GM18502 (cell line): Measurements from ENCODE around the gene MTF2.
A peak's percentile ranks its signal among the peaks of the same experiment; 100 is the strongest.

Source experiments
- ATAC-seq: cut with Tn5 transposase; IDR thresholded peaks from one replicate; pipeline ENCODE4 v1.9.1; 2021; ENCODE audit warnings: mild to moderate bottlenecking; ENCODE audit not compliant: unreplicated experiment, poor library complexity

The MTF2 gene

DNA sequence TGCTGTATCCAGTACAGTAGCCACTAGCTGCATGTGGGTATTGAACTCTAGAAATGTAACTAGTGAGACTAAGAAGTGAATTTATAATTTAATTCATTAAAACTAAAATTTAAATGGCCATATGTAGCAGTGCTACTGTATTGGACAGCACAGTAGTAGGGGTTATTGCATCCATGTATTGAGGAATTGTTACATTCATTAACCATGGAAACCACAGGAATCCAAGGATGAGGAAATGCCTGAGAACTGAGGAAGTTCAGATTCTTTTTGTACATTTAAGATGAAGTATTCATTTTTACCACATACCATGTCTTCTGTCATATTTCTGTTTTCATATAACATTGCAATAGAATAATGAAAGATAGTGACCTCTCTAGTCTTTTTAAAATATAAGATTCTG, 2.6 kb downstream of the MTF2 start:
- no peak for ATAC-seq

DNA sequence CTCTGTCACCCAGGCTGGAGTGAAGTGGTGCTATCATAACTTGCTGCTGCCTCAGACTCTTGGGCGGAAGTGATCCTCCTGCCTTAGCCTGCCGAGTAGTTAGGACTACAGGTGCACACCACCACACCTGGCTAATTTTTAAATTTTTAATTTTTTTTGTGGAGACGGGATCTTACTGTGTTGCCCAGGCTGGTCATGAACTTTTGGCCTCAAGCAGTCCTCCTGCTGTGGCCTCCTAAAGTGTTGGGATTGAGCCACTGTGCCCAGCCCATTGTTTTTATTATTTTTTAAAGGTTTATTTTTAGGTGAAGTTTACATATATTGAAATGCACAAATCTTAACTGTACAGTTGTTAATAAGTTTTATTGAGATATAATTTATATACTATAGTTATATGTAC, 3.2 kb downstream of the MTF2 start:
- ATAC-seq: no peak

DNA sequence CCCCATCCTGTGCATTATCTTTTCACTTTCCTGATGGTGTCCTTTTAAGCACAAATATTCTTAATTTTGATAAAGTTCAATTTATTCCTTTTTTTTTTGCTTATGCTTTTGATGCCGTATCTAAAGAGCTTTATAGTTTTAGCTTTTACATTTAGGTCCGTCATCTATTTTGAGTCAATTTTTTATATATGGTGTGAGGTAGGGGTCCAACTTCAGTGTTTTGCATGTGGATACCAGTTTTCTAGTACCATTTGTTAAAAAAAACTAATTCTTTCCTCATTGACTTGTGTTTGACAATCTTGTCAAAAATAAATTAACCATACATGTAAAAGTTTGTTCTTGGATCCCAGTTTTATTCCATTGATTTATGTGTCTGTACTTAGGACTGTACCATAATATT, 4.9 kb downstream of the MTF2 start:
- ATAC-seq: no peak

DNA sequence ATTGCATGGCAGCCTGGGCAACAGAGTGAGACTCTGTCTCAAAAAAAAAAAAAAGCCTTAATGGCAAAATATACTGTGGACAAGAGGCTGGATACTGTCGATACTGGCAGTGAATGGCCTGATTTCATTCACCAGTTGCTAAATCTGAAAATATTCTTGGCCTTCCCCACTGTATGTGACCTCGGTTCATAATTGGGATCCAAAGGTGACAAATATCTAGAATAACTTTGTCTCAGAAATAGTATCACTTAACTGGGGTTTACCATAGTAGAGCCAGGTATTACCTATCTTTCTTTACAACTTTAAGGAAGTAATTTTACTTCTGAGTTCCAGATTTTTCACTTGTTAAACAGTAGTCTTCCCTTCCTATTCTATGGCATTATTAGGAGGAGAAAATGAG, 8.4 kb downstream of the MTF2 start:
- ATAC-seq: peak; percentile 69

DNA sequence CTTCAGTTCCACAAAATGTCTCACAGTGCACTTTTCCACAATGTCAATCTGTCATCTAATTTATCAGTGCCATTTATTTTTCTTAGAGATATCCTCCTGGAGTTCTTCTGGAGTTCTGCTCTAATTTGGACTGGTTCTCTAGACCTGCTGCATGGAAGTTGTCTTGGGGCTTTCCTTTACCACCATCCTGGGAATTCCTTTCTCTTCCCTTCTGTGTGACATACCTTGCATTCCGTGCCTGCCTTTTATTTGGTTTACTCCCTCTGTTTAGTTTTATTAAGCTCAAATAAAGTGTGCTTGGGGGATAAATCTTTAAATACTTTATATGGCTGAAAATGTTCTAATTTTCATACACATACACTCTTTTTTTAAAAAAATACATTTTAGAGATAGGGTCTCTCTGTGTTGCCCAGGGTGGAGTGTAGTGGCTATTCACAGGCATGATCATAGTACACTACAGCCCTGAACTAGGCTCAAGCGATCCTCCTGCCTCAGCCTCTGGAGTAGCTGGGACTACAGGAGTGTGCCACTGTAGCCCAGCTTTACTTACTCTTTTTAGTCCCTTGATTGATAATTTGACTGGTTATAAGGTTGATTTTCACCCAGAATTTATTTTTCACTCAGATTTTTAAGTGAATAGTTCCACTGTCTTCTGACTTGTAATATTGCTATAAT, 14.4 kb downstream of the MTF2 start:
- no peak for ATAC-seq

DNA sequence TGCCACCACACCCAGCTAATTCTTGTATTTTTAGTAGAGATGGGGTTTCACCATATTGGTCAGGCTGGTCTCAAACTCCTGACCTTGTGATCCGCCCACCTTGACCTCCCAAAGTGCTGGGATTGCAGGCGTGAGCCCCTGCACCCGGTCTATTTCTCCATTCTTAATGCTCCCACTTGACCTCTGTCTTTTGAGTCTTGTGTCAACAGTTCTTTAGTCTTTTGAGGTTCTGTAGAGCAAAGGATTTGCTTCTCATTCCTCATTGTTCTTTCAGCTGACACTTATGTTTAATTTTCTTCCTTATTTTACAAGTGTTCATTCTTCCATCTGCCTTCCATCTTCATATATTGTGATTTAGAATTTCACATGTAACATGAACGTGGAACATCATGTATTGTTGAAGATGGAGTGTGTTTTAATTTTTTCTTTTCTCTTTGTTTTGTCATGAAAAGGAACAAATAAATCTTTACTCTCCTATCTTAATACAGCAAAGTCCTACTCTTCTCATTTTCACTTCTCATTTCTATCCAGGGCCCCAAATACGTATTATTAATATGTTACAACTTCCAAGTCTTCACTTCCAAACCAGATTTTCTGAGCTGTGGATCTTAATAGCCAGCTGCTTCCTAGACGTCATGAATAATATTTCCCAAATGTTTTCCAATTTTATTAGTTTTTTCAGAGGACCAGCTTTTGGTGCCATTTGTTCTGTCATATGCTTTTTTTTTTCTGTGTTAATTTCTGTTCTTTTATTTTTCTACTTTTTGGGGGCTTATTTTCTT, 16.9 kb downstream of the MTF2 start:
- no peak for ATAC-seq

DNA sequence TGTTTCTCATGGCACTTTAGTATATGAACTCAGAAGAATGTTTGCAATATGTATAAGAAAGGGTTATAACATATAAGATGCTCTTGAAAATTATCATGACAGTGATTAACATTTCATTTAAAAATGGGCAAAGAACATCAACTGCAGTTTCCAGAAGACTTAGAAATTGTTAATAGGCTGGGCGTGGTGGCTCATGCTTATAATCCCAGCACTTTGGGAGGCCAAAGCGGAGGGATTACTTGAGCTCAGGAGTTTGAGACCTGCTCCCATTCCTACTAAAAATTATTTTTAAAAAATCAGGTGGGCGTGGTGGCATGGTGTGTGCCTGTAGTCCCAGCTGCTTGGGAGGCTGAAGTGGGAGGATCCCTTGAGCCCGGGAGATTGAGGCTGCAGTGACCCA, 23.1 kb downstream of the MTF2 start:
- no peak for ATAC-seq

DNA sequence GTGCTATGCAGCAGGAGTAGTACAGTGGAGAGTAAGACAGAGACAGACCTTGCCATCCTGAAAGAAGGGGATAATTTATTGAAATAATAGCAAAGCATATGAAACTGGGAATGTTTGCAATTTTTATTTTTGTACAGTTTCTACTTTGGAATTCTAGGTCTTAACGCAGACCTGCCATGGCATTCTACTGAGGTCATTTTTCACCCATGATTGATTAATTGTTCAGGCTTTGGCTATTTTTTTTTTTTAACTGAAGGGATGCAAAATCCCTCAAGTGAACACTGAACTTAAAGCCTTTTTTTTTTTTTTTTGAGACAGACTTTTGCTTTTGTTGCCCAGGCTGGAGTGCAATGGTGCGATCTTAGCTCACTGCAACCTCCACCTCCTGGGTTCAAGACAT, 27.1 kb downstream of the MTF2 start:
- ATAC-seq: no peak

DNA sequence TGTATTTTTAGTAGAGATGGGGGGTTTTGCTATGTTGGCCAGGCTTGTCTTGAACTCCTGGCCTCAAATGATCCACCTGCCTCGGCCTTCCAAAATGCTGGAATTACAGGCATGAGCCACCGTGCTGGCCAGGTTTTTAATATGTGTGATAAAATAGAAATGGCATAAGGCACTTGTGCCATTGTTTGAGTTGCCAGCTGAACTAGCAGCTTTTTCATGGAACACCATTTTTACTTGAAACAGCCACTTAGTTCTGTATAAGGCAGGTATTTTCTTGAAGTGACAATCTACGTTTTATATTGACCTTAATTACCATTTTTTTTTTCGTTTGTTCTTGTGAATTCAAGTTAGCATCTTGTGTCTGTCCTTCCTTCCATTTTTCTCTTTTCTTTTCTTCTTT, 28.3 kb downstream of the MTF2 start:
- no peak for ATAC-seq

DNA sequence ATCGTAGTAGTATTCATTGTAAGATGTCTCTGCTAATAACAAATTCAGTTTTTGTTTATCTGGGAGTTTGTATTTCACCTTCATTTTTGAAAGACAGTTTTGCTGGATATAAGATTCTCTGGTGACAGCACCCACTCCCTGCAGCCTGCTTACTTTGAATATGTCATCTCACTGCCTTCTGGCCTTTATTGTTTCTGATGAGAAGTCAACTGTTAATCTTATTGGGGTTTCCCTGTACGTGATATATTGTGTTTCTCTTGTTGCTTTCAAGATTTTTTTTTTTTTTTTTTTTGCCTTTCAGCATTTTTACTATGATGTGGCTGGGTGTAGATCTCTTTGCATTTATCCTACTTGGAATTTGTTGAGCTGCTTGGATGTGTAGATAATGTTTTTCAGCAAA, 29.3 kb downstream of the MTF2 start:
- no peak for ATAC-seq

DNA sequence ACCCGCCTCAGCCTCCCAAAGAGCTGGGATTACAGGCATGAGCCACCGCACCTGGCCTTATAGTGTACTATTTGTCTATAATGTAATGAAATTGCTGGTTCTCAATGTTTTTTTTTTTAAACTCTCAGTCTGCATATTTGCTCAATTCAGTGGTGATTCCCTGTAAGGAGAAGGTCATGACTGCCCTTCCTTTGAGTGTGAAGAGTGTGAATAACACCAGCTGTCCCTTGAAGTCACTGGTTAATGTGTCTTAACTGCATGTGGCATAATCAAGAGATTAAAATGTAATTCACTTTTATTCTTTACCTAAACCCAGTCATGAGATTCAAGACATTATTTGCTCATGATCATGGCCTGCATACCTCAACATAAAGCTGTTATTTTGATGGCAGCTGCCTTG, 30.5 kb downstream of the MTF2 start:
- no peak for ATAC-seq

DNA sequence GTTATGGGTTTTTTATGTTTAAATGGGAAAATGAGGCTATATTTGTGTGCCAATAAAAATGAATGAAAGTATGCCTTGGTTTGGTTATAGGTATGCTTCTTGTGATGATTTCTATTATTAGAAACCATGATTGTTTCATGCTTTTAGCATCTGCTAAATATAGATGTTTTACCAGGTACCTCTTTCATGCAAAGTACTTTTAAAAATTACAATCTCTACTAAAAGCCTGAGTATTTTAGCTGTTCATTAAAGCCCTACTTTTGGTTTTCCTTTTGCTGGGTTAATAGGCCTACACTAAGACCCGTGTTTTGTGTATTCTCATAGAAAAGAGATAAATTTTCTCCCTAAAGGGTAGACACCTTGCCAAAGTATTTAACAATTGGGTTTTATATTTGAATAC, 32.0 kb downstream of the MTF2 start:
- no peak for ATAC-seq

DNA sequence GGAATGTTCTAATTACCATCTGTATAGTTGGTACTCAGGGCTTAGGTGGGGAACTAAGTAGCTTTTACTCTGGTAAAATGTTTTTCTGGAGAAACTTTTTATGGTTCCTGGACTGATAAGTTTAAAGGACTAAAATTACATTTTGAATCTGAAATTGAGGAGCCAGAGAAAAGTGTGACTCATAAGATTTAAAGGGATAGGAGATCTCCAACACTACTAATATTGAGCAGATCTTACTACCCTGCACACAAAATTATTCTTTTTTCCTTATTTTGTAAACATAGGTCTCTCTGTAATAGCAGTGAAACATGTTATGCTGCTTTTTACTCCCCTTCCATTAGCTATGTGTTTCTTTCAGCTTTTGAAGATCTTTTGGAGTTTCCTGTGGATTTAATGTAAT, 32.5 kb downstream of the MTF2 start:
- no peak for ATAC-seq

DNA sequence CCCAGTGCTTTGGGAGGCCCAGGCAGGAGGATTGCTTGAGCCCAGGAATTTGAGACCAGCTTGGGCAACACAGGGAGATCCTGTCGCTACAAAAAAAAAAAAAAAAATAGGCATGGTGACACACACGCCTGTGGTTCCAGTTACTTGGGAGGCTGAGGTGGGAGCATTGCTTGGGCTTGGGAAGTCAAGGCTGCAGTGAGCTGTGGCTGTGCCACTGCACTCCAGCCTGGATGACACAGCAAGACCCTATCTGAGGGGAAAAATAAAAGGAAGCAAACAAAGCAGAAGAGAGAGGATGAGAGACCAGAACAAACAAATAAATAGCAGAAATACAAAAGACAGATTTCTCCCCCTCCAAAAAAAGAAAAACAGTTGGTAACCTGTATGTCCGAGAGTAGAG, 34.0 kb downstream of the MTF2 start:
- no peak for ATAC-seq

DNA sequence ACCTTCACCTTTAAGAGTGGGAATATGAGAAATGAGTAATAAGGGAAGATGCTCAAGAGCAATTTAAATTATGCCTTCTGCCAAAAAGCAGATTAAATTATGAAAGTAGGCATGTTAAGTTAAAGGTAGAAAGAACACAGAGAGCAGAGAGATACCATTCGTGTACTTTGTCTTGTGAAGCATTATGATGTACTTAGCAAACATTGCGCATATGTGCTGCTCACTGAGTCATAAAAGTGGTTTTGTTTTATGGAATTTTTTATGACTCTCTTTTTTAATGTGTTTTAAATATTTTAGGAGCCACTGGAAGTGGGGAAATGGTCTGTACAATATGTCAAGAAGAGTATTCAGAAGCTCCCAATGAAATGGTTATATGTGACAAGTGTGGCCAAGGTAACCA, 35.3 kb downstream of the MTF2 start:
- no peak for ATAC-seq

DNA sequence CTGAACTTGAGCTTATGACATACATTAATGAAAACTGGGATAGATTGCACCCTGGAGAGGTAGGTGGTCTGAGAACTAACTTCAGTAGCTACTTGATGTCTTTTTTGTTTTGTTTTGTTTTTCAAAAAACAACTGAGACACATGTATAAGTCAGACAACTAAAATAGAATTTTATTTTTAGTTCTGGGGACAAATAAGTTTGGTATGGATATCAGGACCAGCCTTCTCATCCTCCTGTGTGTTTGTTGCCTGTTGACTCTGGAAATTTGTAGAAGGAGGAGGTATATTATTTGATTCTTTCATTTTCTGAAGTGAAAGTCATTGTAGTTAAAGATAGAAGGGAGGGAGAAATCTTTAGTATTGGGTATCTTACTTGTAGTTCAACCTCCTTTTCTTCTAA, 41.5 kb downstream of the MTF2 start:
- no peak for ATAC-seq

DNA sequence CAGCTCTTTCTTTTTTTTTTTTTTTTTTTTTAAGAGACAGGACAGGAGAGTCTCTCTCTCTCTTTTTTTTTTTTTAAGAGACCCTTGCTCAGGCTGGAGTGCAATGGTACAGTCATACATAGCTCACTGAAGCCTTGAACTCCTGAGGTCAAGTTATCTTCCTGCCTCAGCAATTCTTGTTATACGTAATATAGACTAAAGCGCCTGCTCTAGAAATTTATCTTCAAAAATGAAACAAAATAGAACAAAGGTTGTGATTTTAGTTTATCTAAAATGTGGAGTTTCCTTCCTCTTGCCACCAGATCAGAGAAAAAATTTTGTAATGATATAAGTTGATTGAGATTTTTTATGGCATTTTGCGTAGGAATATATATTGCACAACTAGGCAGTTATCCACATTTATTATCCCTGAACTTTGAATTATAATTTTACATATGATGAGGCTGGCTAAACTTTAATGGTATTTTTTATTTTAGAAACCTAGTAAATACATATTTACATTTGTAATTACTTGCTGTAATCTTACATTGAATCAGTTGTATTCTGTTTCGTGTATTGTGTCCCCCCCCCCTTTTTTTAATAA, 44.2 kb downstream of the MTF2 start:
- no peak for ATAC-seq

DNA sequence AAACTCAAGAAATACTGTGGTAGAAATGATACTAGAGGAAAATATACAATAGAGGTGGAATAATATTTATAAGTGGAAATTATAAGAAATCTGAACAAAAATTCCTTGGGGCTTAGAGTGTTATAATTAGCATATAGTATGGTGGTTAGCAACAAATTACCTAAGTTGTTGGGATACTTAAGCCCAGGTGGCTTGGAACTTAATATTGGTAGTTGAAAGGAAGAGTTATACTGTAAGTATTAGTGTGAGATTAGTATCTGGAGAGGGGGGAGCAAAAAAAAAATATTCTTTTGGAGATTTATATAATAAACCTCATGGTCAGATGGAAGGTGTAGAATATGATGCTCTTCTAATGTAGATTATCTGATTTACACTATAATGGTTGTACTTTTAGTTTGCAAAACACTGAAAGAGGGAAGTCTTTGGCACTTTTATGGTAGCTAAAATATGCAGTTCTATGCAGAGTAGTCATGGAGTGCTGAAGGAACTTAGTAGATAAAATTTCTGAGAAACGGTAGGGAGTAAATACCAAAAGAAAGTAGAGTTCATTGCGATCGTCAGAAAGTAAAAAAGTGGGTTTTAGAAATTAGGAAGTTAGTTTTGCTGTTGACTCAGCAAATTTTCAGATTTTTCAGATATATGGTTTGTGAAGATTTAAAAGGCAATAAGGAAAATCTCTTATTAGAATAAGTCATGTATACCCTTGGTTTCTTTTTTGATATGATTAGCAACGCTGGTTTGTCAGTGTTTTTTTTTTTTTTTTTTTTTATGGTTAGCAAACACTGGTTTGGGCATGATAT, 45.7 kb downstream of the MTF2 start:
- ATAC-seq: no peak

DNA sequence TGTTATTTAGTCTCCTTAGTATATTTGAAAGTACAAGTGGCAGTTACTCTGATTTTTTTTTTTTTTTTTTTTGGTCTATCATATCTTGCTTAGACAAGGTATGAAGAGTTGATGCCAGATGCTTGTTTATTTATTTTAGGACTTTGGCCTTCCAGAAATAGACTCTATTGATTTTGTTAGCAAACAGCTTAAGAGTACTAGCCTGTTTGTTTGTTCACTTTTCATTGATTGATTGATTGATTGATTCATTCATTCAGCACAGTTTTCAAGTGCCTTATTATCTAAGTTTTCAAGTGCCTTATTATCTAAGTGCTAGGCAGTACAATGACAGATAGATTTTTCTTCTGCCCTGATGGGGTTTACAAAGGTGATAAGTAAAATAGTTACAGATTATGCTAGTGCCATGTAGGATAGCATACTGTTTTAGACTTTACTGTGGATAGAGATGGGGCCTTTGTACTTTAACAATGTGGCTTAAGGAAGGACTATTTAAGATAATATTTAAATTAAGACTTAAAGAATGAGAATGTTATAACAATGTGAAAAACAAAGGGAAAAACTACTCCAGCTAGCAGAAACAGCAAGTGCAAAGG, 50.5 kb downstream of the MTF2 start:
- ATAC-seq: no peak

DNA sequence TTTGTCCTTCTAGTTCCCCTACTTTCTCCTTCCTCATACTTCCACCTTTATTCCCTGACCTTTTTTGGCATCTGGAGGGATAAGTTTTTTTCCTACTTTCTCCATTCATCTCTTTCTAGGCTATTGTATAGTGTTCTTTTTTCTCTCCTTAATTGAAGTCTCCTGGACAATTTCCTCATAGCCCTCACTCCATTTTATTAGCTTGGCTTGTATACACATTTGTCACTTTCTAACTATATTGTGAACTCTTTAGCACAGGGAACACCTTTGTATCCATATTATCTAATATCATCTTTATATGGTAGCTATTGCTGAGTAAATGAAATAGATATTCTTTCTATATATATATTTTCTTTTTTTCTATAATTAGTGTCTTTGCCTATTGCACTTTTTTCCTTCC, 53.6 kb downstream of the MTF2 start:
- no peak for ATAC-seq

DNA sequence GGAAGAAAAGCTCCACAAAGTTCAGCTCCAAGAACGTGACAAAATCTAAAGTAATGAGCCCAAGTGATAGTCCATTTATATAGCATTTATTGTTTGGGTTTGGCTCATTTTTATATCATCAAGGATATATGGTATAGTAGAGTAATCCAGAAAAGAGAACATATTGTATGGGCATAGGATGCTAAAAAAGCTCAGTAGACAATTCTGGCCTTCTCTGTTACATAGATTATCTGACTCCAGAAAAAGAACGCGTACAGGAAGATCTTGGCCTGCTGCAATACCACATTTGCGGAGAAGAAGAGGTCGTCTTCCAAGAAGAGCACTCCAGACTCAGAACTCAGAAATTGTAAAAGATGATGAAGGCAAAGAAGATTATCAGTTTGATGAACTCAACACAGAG, 57.4 kb downstream of the MTF2 start:
- ATAC-seq: no peak
